GM19239 (cell line): ENCODE data around the gene KRT9.
"Not testable (repeated sequence)": the region's sequence is repeated elsewhere in the genome, so short reads cannot be mapped to it uniquely, and the experiment has no call there.

Source experiments
- DNase-seq: peaks from one replicate; pipeline ENCODE4 v3.0.0; 2011; ENCODE audit warnings: low spot score; ENCODE audit not compliant: insufficient read length
- FAIRE-seq: peaks from 2 replicates; lab custom pipeline; 2011; peaks lifted over from hg19 to GRCh38; lab: Jason Lieb, UNC

KRT9 gene

GRCh38 chr17:41580687-41581365 is 9.0 kb upstream of the KRT9 start:
- DNase-seq (no peak), FAIRE-seq (no peak)

GRCh38 chr17:41580244-41580575 is 8.4 kb upstream of the KRT9 start:
- FAIRE-seq, result no peak

GRCh38 chr17:41579484-41580243 is 7.8 kb upstream of the KRT9 start:
- FAIRE-seq (no peak), DNase-seq (peak; percentile 87)

More at GRCh38 chr17:41580244-41580575, 8.4 kb upstream of the KRT9 start:
- no peak for DNase-seq

GRCh38 chr17:41578971-41579370 is 7.1 kb upstream of the KRT9 start:
- FAIRE-seq (no peak), DNase-seq (no peak)

- FAIRE-seq (no peak), DNase-seq (no peak)
These were observed 6.7 kb upstream of the KRT9 start for GRCh38 chr17:41578538-41578937.

GRCh38 chr17:41576740-41577139 is 4.9 kb upstream of the KRT9 start:
- DNase-seq, FAIRE-seq: not testable (repeated sequence)

DNA sequence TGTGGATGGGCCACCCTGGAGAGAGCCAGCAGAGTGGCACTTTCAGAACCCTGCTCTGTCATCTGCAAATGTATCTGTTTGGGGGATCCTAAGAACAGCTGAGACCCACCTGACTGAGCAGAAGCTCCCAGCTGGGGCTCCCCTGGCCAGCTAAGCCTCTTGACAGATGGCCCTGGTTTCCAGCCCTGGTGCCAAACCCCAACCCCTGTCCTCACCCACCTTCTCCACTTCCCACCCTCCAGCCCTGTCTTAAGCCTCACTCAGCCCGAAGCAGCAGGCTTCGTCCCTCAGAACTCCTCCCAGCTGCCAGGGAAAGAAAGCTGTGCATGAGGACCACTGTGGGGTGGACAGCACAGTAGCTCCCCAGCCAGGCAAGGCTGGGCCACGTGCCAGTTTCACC is 3.5 kb upstream of the KRT9 start:
- DNase-seq, result no peak
- FAIRE-seq, result no peak

- no peak for DNase-seq
- no peak for FAIRE-seq
These were observed 4.5 kb downstream of the KRT9 start for GRCh38 chr17:41567317-41567716.

- no peak for FAIRE-seq
- DNase-seq, result no peak
These were observed 6.5 kb downstream of the KRT9 start for GRCh38 chr17:41565338-41565737.

DNA sequence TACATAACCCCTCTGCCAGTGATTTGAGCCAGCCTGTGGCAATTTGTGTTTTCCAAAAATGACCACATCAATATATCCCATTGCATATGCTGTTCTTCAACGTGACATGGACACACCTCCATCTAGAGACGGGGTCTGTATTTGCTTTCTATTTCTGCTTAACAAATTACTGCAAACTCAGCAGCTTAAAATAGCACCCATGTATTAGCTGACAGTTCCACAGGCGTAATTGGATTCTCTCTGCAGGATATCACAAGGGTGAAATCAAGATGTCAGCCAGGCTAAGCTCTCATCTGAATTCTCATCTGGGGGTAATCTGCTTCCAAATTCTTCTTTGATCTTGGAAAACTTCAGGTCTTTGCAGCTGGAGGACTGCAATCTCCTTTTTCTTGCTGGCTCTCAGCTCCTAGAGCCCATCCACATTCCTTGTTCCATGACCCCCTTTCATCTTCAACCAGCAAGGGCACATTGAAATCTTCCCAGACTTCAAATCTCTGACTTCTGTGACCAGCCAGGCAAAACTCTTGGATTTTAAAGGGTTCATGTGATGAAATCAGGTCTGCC is 8.2 kb downstream of the KRT9 start:
- no peak for FAIRE-seq
- no peak for DNase-seq

DNA sequence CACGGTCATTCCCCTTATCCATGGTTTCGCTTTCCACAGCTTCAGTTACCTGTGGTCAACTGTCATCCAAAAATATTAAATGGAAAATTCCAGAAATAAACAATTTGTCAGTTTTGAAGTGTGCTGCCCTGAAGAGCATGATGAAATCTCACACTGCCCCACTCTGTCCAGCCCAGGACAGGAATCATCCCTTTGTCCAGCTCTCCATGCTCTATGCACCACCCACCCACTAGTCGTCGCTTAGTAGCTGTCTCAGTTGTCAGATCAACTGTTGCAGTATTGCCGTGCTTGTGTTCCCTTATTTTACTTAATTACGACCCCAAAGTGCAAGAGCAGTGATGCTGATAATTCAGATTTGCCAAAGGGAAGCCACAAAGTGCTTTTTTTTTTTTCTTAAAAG is 10.3 kb downstream of the KRT9 start:
- DNase-seq, result no peak
- FAIRE-seq, result no peak

DNA sequence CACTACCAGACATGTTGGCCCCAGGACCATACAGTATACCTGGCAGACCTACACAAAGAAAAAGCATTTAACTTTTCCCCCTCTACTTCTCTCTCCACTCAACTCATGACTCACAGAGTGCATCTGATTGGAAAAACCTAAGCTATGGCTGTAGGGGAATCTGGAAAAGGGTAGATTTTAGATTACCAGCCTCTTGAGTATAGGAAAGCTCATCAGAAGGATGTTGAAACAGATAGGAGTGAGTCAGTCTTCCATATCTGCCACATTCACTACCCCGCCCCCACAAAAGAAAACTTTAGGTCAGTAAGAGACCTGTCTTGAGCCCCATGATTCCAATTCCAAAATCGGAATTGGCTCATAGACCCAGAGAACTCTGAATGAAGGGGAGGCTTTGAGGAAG is 12.3 kb downstream of the KRT9 start:
- DNase-seq (no peak), FAIRE-seq (no peak)

DNA sequence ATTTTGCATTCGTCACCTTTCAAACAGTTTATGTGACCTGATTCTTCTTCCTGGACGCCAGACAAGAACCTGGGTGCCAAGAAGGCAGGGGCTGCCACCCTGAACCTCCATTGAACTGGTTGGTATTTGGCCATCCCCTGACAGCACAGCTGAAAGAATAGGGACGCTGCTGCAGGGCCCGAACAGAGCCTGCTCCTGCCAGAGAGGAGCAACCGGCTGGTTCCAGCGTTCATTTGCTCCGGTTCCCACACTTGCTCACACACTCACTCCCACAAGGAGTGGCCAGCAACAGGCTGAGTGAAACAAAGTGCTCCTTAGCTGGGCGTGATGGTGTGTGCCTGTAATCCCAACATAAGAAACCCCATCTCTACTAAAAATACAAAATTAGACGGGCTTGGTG is 14.9 kb downstream of the KRT9 start:
- FAIRE-seq (no peak), DNase-seq (no peak)

- FAIRE-seq, result no peak
- DNase-seq, result no peak
These were observed 15.6 kb downstream of the KRT9 start for GRCh38 chr17:41556306-41556705.

- FAIRE-seq (no peak), DNase-seq (no peak)
These were observed 16.6 kb downstream of the KRT9 start for GRCh38 chr17:41555105-41555887.

DNA sequence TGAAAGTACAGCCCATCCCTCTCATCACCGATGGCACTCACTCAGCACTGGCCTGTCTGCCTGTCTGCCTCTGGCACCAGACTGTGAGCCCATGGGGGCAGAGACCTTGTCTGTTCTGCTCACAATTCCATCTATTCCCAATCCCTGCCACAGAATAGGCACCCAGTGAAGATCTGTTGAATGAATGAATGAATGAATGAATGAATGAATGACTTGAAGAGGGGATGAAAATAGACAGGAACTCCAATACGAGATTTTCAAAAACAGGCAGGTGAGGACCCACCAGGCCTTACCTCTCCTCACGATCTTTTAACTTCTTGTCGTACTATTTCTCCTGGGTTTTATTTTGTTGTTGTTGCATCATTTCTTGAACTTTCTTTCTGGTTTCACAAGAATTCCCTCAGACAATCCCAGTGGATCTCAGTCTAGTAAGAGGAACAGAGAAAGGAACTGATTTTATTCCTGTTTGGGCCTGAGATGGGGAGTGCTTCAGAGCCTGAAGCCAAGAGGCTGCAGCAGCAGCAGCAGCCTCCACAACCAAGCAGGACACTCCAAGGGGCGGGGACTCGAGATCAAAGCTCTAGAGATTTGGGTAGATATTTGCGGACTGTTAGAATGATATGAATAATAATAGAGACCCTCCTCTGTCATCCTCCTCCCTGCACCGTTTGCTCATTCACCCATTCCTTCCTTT is 17.7 kb downstream of the KRT9 start:
- DNase-seq (no peak), FAIRE-seq (no peak)

DNA sequence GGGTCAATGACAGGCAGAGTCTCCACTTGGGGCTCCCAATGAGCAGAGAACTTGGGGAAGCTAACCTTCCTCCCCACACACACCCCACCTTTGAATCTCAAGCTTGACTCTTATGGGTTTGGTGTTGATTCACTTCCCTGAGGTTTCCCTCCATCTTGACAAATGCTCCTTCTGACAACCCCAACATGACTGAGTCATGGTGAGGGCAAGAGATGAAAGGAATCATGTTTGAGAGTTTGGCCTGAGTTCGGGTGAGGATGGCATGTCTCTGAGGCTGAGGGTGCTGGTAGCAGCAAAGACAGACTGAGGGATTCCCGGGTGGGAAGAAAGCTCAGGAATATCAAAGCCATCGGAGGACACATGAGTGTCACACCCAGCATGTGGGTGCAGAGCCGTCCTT is 18.7 kb downstream of the KRT9 start:
- DNase-seq (no peak), FAIRE-seq (no peak)

DNA sequence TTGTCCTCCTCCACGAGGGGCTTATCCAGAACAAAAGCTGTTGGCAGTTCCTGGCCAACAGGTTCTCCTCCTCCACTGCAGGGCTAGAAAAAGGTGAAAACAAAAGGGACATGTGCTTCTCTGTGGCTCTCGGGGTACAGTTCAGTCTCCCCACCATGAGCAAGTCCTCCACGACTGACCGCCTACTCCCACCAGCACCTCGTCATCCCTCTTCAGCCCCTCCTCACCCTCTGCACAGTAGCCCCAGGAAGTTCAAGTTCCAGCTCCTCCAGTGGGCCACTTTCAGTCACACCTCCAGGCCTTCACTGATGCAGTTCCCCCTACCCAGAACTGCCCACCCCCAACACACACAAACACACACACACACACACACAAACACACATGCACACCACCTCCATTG is 19.4 kb downstream of the KRT9 start:
- DNase-seq (no peak), FAIRE-seq (no peak)

- DNase-seq, result no peak
- FAIRE-seq, result no peak
These were observed 20.5 kb downstream of the KRT9 start for GRCh38 chr17:41551365-41551764.

GRCh38 chr17:41549596-41550039 is 22.2 kb downstream of the KRT9 start:
- no peak for FAIRE-seq
- DNase-seq, result no peak
